IPS-18a (cell line): ENCODE measurements around the gene SGCG.

ENCODE experiments used
- H3K27ac ChIP-seq: one replicate; pipeline ENCODE4 v1.5.1; 2013; ENCODE audit warnings: low read length
- H3K27me3 ChIP-seq: one replicate; pipeline ENCODE4 v1.6.1; 2013; ENCODE audit warnings: mild to moderate bottlenecking, low read length; ENCODE audit not compliant: control insufficient read depth, insufficient read depth
- H3K36me3 ChIP-seq: one replicate; pipeline ENCODE4 v1.6.1; 2013; ENCODE audit warnings: low read depth, low read length; ENCODE audit not compliant: control insufficient read depth
- H3K4me1 ChIP-seq: one replicate; pipeline ENCODE4 v1.6.1; 2013; ENCODE audit warnings: low read depth, low read length; ENCODE audit not compliant: control insufficient read depth
- H3K4me3 ChIP-seq: one replicate; pipeline ENCODE4 v1.5.1; 2013; ENCODE audit warnings: low read length
- H3K9ac ChIP-seq: one replicate; pipeline ENCODE4 v1.6.1; 2013; ENCODE audit warnings: mild to moderate bottlenecking, low read length, moderate library complexity
- H3K9me3 ChIP-seq: one replicate; pipeline ENCODE4 v1.6.1; 2013; ENCODE audit warnings: low read depth, low read length; ENCODE audit not compliant: control insufficient read depth

SGCG gene

GRCh38 chr13:23159760-23160637, 20.8 kb upstream of the SGCG start:
- no peak overlapping the region for H3K27ac ChIP-seq
- H3K9me3 ChIP-seq, result no peaks in the 10 kb centered on the region
- peak overlapping the region; percentile 28 for H3K9ac ChIP-seq
- peak overlapping the region; percentile 87 for H3K4me3 ChIP-seq
- H3K27me3 ChIP-seq, result peaks cover 31% of the 10 kb centered on the region
- no peaks in the 10 kb centered on the region for H3K36me3 ChIP-seq
- peaks cover 3% of the 10 kb centered on the region for H3K4me1 ChIP-seq

- peak overlapping the region; percentile 87 for H3K4me3 ChIP-seq
- peaks cover 3% of the 10 kb centered on the region for H3K4me1 ChIP-seq
- H3K9ac ChIP-seq, result no peak overlapping the region
- peaks cover 31% of the 10 kb centered on the region for H3K27me3 ChIP-seq
- H3K9me3 ChIP-seq, result no peaks in the 10 kb centered on the region
- no peaks in the 10 kb centered on the region for H3K36me3 ChIP-seq
- no peak overlapping the region for H3K27ac ChIP-seq
These were observed 19.9 kb upstream of the SGCG start for GRCh38 chr13:23160638-23161480.

- Histone ChIP-seq H3K4me3 (no peak overlapping the region), H3K27me3 (peaks cover 31% of the 10 kb centered on the region), H3K27ac (no peak overlapping the region), H3K9me3 (no peaks in the 10 kb centered on the region), H3K36me3 (no peaks in the 10 kb centered on the region), H3K4me1 (peaks cover 3% of the 10 kb centered on the region), H3K9ac (no peak overlapping the region)
These were observed 19.3 kb upstream of the SGCG start for GRCh38 chr13:23161481-23161825.

DNA sequence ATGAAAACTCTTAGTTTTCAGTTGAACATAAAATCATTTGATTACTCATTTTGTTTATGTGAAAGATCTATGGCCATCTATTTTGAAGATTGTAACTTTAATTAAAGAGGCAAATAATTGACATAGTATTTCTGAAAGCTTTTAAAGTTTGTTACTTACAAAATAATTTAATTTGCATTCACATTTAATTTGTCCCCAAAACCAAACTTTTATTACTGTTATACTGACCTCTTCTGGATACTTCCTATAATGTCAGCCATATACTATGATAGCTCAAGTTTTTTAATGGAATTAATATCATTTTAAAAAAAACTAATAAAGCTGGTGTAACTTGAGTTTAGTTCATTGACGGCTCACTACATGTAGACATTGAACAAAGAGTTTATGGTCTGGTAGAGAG, 4.9 kb upstream of the SGCG start:
- Histone ChIP-seq H3K4me1 (no peaks in the 10 kb centered on the region), H3K27me3 (no peaks in the 10 kb centered on the region), H3K27ac (no peak overlapping the region)

DNA sequence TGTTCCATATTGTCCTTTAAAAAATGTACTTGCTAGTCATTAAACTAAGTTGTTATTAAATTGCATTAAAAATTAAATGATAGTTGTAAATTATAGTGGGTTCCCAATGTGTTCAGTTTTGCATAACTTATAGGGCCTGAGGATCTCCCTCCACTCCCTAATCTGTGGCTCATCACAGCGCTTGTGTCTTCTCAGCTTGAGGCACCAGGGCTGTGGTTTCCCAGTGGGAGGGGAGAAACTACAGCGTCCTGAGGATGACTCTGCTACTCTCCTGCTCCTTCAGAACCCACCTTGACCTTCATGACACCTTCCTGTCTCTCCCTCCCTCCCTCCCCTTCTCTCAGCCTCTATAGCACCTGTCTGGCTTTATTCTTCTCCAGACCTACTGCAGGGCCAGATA, 1.4 kb downstream of the SGCG start:
- Histone ChIP-seq H3K9ac (no peak overlapping the region), H3K4me1 (no peaks in the 10 kb centered on the region), H3K27me3 (no peaks in the 10 kb centered on the region), H3K4me3 (no peak overlapping the region), H3K27ac (no peak overlapping the region), H3K36me3 (no peaks in the 10 kb centered on the region), H3K9me3 (no peaks in the 10 kb centered on the region)

More for the DNA sequence above, 4.9 kb upstream of the SGCG start:
- no peaks in the 10 kb centered on the region for H3K36me3 ChIP-seq
- no peak overlapping the region for H3K9ac ChIP-seq
- no peaks in the 10 kb centered on the region for H3K9me3 ChIP-seq
- H3K4me3 ChIP-seq, result no peak overlapping the region

GRCh38 chr13:23183292-23183691, 2.5 kb downstream of the SGCG start:
- no peak overlapping the region for H3K9ac ChIP-seq
- no peaks in the 10 kb centered on the region for H3K4me1 ChIP-seq
- H3K27me3 ChIP-seq, result no peaks in the 10 kb centered on the region
- no peaks in the 10 kb centered on the region for H3K36me3 ChIP-seq
- no peak overlapping the region for H3K4me3 ChIP-seq
- H3K9me3 ChIP-seq, result no peaks in the 10 kb centered on the region
- no peak overlapping the region for H3K27ac ChIP-seq

DNA sequence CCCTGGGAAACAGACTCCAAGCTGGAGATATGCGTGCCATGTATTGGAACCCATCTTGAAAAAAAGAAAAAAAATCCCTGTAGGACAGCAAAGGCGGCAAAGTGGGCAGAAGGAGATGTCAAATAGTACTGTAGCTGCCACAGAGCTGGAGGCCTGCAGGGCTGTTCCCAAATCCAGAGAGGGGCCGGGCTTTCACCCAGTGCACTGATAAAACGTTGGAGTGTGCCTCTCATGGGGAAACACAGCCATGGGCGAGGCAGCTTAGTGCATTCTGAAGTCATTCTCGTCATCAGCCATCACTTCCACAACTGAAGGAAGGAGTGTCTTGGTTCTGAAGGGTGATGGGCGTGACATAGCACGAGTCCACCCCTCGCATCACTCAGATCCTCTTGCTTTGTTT, 4.8 kb downstream of the SGCG start:
- H3K9ac ChIP-seq, result no peak overlapping the region
- H3K27me3 ChIP-seq, result no peaks in the 10 kb centered on the region

GRCh38 chr13:23201870-23202269, 21.1 kb downstream of the SGCG start:
- H3K9me3 ChIP-seq, result no peaks in the 10 kb centered on the region
- no peak overlapping the region for H3K9ac ChIP-seq
- H3K4me3 ChIP-seq, result no peak overlapping the region
- H3K36me3 ChIP-seq, result no peaks in the 10 kb centered on the region
- H3K27me3 ChIP-seq, result no peaks in the 10 kb centered on the region
- H3K4me1 ChIP-seq, result no peaks in the 10 kb centered on the region
- H3K27ac ChIP-seq, result no peak overlapping the region

More for the DNA sequence above, 4.8 kb downstream of the SGCG start:
- H3K36me3 ChIP-seq, result no peaks in the 10 kb centered on the region
- H3K4me3 ChIP-seq, result no peak overlapping the region
- H3K27ac ChIP-seq, result no peak overlapping the region
- H3K4me1 ChIP-seq, result no peaks in the 10 kb centered on the region
- H3K9me3 ChIP-seq, result no peaks in the 10 kb centered on the region

- Histone ChIP-seq H3K4me1 (no peaks in the 10 kb centered on the region), H3K36me3 (no peaks in the 10 kb centered on the region), H3K27me3 (no peaks in the 10 kb centered on the region), H3K27ac (no peak overlapping the region), H3K9ac (no peak overlapping the region), H3K9me3 (no peaks in the 10 kb centered on the region), H3K4me3 (no peak overlapping the region)
These were observed 21.6 kb downstream of the SGCG start for GRCh38 chr13:23202383-23202782.

GRCh38 chr13:23203516-23203915, 22.7 kb downstream of the SGCG start:
- H3K4me3 ChIP-seq, result no peak overlapping the region
- no peak overlapping the region for H3K27ac ChIP-seq
- H3K36me3 ChIP-seq, result no peaks in the 10 kb centered on the region
- no peaks in the 10 kb centered on the region for H3K27me3 ChIP-seq
- no peaks in the 10 kb centered on the region for H3K4me1 ChIP-seq
- no peak overlapping the region for H3K9ac ChIP-seq
- H3K9me3 ChIP-seq, result no peaks in the 10 kb centered on the region

DNA sequence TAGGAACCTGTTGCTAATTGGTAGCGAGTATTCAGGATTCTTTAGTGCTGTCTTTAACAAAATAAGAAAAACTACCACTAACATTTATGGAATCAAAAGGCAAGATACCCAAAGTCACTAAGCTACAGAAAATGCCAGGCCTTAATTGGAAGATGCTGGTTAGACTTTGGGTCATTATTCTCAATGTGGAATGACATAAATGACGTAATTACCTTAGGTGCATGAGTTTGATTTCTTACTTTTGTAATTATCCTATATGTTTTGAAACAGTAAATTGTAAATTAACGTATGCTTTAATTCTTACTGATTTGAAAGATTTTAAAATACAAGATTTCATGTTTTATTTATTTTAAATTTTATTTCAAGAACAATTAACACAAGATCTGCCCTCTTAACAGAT, 25.0 kb downstream of the SGCG start:
- no peak overlapping the region for H3K9ac ChIP-seq
- no peak overlapping the region for H3K27ac ChIP-seq
- no peak overlapping the region for H3K4me3 ChIP-seq
- no peaks in the 10 kb centered on the region for H3K9me3 ChIP-seq
- H3K27me3 ChIP-seq, result no peaks in the 10 kb centered on the region
- no peaks in the 10 kb centered on the region for H3K36me3 ChIP-seq
- no peaks in the 10 kb centered on the region for H3K4me1 ChIP-seq
